Retina (tissue), 1 donor: ENCODE results near the gene DNAJB14.
A peak's percentile ranks its signal among the peaks of the same experiment; 100 is the strongest.
"Not testable (repeated sequence)": the region's sequence is repeated elsewhere in the genome, so short reads cannot be mapped to it uniquely, and the experiment has no call there.

ENCODE experiments used
- DNase-seq: peaks from one replicate; pipeline ENCODE4 v3.0.0-alpha.2; 2016

The DNAJB14 gene

GRCh38 chr4:99946356-99947189 lies at the start of gene DNAJB14:
Gene DNAJB14, minus strand, starts transcription at chr4:99946618. Its CDS starts 47 bp downstream, at chr4:99946571.
- peak; percentile 85 for DNase-seq

- no peak for DNase-seq
Measured at GRCh38 chr4:99991741-99992140, 45.3 kb upstream of the DNAJB14 start.

- DNase-seq: no peak
Measured at GRCh38 chr4:99987681-99988080, 41.3 kb upstream of the DNAJB14 start.

DNA sequence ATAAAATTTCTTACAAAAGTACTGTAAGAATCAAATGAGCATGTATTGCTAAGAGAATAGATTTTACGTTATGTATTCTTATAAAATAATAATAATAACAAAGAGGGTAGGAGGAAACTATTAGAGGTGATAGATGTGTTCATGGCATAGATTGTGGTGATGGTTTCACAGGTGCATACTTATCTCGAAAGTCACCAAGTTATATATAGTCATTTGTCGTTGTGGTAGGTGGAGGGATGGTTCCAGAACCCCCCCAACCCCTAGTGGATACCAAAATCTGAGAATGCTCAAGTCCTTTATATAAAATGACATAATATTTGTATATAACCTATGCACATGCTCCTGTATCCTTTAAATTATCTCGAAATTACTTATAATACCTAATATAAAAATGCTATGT lies 40.4 kb upstream of the DNAJB14 start:
- no peak for DNase-seq

- DNase-seq: no peak
Measured at GRCh38 chr4:99983289-99983943, 37.0 kb upstream of the DNAJB14 start.

DNA sequence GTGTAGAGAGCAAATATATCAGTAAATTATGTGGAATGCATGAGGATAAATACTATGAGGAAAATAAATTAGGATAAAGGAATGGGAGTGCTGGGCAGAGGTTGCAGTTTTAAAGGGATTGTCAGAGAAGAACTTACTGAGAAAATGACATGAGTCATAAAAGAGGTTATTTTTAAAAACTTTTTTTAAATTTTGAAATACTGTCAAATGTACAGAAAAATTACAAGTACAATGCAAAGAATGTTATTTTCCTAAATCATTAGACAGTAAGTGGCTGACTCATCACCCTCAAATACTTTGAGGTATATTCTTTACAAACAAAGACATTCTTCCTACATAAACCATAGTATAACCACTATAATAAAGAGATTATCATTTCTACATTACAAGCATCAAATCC lies 33.5 kb upstream of the DNAJB14 start:
- DNase-seq: no peak

DNA sequence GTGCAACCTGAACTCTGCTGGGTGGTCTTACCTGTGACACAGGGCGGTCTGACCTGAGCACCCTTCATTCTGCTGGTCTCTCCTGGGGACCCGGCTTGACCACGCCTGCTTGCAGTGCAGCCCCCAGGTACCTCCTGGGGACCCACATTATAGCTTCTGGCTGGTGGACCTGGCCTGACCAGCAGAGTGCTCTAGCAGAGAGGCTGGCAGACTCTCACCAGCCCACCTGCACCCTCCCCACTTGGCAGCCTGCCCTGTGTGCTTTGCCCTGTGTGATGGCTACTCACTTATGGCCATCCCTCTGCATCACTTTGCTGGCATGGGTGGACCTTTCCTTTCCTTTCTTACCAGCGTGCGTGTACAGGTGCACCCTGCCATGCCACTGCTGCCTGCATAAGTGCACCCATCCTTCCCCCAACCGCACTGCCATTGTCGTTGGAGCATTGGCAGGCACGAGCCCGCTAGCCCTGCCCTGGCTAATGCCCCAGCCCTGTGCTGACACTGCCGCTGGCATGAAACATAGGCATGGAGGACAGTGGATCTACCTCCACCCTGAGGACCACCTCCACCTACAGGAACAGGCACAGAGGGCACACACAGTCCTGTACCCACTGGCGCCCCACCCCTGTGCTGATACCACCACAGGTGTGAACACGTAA lies 25.2 kb upstream of the DNAJB14 start:
- no peak for DNase-seq

DNA sequence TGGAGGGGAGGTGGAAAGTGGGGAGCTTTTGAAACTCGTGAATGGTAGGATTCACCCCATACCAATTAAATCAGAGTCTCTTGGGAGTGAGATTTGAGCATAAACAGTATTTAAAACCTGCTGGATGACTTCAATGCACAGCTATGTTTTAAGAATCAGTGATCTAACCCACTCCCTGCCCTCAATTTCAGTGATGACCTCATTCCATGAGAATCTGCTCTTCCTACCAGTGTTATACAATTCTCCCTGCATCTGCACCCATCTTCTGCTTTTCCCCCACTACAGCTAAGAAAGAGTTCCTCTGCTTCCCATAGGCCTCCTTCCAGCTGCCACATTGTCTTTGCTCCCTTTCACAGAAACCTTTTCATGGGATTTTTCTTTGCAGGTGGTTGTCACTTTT lies 21.9 kb upstream of the DNAJB14 start:
- no peak for DNase-seq

GRCh38 chr4:99966692-99967091 lies 20.3 kb upstream of the DNAJB14 start:
- no peak for DNase-seq

- DNase-seq: no peak
Measured at GRCh38 chr4:99965674-99966350, 19.4 kb upstream of the DNAJB14 start.

DNA sequence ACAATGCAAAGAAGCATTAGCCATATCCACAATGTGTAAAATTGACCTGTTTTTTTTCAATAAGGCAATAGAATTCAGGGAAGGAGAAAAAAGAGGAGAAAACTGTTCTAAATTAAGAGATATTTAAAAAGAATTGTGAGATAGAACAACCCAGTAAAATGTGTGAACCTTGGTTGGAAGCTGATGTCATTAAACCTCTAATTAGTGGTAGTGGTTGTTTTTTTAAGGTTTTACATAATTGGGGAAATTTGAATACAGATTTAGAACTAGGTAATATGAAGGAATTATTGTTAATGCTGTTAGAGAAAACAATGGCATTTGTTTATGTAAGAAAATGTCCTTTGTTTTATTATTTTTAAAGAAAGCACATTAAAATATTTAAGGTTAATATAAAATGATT lies 18.8 kb upstream of the DNAJB14 start:
- DNase-seq: no peak

- no peak for DNase-seq
Measured at GRCh38 chr4:99961711-99962110, 15.3 kb upstream of the DNAJB14 start.

GRCh38 chr4:99960648-99961047 lies 14.2 kb upstream of the DNAJB14 start:
- DNase-seq: no peak

DNA sequence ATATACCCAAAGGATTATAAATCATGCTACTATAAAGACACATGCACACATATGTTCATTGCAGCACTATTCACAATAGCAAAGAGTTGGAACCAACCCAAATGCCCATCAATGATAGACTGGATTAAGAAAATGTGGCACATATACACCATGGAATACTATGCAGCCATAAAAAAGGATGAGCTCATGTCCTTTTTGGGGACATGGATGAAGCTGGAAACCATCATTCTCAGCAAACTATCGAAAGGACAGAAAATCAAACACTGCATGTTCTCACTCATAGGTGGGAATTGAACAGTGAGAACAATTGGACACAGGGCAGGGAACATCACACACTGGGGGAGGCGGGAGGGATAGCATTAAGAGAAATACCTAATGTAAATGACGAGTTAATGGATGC lies 11.8 kb upstream of the DNAJB14 start:
- not testable (repeated sequence) for DNase-seq

DNA sequence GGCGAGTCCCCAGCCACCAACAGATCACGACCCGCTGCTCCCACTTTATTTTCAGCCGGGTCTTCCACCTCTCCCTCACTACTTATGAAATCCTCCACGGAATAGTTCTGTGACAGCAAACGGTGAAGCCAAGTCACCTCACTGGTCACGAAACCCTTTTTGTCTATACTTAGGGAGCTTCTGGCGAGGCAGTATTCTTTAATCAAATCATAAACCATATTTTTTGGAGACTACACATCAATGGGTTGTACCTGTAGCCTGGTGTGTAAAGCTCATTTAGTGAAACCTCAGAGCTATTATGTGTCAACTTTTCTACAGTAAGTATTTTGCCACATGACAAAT lies 4.5 kb upstream of the DNAJB14 start:
- DNase-seq: no peak

GRCh38 chr4:99949999-99950912 lies 3.8 kb upstream of the DNAJB14 start, which contains the start of gene H2AZ1:
Gene H2AZ1, minus strand, starts transcription at chr4:99950275. Its CDS starts 105 bp downstream, at chr4:99950170.
- peak; percentile 97 for DNase-seq

GRCh38 chr4:99949034-99949998 lies 2.9 kb upstream of the DNAJB14 start:
- peak; percentile 94 for DNase-seq

- DNase-seq: no peak
Measured at GRCh38 chr4:99947608-99948007, 1.2 kb upstream of the DNAJB14 start.

DNA sequence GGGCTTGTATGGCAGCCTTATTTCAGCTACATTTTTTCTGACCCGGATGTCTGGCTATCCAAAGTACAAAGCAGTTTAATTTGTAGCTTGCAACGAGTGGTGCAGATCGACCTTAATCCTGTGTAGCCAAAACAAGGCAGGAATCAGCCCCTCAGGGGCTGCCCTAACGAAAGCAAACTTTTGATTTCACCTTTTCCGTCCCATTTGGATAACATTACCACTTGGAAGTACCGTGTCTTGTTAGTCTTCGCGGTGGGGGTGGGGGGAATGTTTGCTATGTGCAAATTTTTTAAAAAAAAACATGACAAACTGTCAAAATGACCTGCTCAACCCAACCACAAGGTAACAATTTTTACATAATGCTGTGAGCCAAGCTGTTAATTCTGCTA lies 766 bp upstream of the DNAJB14 start:
- DNase-seq: no peak

GRCh38 chr4:99945718-99946355 lies 581 bp downstream of the DNAJB14 start:
- DNase-seq: peak; percentile 67
